Activated CD8-positive, alpha-beta memory T cell treated with anti-CD3 and anti-CD28 coated beads, Interleukin-2, amount 50 U/mL, for 48 hours (primary cell): ENCODE data around the gene PNKD.
"Not testable (repeated sequence)": the region's sequence is repeated elsewhere in the genome, so short reads cannot be mapped to it uniquely, and the experiment has no call there.

Experiments used
- DNase-seq: peaks from one replicate; pipeline ENCODE4 v3.0.0-alpha.2; 2020

Gene PNKD

DNA sequence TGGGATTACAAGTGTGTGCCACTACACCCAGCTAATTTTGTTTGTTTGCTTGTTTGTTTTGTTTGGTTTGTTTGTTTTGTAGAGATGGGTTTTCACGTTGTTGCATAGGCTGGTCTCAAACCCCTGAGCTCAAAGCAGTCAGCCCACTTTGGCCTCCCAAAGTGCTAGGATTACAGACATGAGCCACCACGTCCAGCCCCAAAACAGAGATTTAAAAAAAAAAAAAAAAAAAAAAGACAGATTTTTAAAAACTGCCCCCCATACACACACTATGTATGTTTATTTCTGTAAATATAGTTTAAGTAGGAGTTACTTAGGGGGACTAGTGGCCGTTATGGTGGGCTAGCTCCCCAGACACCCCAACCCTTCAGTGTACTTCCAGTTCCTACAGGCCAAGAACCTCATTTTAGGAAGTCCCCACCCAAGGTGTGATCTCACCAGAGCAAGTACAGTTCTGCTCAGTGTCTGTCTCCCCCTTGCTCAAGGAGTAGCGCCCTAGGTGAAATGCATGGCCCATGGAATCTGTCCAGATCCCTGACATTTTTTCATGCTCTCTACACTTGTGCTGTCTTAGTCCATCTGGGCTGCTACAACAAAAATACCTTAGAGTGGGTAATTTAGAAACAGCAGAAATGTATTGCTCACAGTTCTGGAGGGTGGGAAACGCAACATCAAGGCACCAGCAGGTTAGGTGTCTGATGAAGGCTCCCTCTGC lies 23.6 kb downstream of the PNKD start:
- DNase-seq, result no peak

- no peak for DNase-seq
These were observed 24.2 kb downstream of the PNKD start for GRCh38 chr2:218294430-218295022.

DNA sequence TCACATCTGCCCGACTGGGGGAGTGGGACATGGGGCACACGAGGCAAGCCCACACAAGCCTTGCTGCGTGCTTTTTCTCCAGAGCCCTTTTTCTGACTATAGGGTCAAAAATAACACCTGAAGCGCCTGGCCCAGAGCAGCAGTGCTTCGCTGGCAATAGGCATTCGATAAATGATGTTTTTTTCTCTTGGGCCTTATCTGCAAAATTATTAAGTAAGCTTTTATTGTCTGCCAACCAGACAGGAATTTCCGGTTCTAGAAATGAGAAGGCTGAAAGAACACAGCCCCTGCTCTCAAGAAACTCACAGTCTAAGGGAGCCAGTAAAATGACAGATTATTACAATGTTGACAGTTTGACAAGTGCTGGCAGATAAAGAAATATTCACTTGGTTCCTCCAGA lies 24.7 kb downstream of the PNKD start:
- DNase-seq, result no peak

- DNase-seq, result no peak
These were observed 25.9 kb downstream of the PNKD start for GRCh38 chr2:218296200-218296599.

- DNase-seq, result no peak
These were observed 26.5 kb downstream of the PNKD start for GRCh38 chr2:218296847-218297246.

DNA sequence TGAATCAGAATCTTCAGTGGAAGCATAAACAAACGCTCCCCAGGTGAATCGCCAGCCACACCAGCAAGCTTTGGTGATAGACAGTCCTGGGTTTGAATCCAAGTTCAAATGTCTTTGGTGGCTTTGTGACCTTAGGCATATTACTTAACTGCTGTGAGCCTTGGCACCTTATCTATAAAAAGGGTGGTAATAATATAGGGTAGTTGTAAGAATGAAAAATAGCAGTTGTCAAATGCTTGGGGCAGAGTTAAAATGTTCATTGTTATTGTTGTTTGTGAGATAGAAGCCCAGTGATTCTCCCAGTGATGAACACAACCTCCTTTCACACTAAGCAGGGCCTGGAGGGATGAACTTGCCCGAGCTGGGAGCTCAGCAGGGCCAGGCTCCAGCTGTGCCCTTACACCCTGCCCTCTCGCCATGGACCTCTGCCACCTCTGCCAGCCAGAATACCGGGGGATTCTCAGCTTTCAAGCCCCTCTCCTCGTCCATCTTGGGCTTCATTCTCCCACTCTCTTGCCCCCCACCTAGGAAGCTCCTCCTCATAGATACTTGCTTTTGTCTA lies 28.1 kb downstream of the PNKD start:
- DNase-seq, result no peak

- DNase-seq, result no peak
These were observed 29.8 kb downstream of the PNKD start for GRCh38 chr2:218300141-218300540.

DNA sequence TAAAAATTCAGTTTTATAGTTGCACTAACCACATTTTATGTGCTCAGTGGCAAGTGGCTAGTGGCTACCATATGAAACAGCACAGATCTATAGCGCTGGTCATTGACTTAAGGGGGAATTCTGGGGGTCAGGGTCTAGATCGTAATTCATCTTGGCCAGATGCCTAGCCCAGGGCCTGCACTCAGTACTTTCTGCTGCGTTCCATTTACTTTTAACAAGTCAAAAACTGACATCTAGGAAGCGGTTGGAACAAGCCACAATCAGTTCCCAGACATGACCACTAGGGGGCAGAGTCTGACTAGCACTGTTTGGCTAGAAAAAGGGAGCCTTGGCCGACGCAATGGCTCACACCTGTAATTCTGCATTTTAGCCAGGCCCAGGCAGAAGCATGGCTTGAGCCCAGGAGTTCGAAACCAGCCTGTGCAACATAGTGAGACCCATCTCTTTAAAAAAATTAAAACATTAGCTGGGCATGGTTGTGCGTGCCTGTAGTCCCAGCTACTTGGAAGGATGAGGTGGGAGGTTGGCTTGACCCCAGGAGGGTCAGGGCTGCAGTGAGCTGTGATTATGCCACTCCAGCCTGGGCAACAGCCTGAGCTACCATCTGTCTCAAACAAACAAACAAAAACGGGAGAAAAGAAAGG lies 31.0 kb downstream of the PNKD start:
- DNase-seq, result peak; percentile 92

DNA sequence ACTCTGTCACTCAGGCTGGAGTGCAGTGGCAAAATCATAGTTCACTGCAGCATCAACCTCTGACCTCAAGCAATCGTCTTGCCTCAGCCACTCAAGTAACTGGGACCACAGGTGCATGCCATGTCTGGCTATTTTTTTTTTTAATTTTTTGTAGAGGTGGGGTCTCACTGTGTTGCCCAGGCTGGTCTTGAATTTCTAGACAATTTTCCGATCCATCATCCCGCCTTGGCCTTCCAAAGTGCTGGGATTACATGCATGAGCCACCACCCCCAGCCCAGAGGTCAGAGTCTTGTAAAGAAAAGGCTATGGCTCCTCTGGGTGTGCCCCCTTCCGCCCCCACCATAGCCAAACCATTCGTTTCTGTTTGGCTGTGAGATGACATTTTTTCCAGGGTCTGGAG lies 35.1 kb downstream of the PNKD start:
- DNase-seq, result no peak

DNA sequence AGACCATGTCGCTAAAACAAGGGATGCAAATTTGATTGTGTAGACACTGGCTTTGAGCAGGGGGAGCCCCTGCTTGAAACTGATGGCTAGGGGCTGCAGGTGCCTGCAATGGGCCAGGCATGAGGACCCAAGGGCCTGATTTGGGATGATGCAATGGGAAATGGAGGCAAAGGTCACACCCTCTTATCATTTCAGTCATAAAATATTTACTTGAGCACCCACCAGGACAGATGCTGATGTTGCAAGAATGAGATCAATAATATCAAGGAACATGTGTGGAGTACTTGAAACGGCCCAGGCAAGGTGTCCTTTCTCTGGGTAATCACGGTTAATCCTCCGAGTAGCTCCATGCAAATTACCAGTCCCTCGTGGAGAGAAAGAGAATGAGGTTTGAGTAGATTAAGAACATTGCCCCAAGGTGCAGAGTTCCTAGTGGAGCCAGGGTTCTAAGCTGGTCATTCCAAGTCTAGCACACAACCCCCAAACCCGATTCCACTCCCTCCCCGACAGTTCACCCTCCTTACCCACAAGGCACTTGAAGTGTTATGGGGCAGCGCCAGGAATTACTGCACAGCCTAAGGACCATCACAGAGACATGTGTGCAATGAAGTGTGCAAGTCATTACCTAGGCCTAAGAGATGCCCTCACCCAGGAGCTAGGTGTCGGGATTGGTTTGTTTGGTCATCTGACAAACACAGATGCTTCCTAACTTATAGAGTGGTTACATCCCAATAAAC lies 36.0 kb downstream of the PNKD start:
- DNase-seq, result no peak

DNA sequence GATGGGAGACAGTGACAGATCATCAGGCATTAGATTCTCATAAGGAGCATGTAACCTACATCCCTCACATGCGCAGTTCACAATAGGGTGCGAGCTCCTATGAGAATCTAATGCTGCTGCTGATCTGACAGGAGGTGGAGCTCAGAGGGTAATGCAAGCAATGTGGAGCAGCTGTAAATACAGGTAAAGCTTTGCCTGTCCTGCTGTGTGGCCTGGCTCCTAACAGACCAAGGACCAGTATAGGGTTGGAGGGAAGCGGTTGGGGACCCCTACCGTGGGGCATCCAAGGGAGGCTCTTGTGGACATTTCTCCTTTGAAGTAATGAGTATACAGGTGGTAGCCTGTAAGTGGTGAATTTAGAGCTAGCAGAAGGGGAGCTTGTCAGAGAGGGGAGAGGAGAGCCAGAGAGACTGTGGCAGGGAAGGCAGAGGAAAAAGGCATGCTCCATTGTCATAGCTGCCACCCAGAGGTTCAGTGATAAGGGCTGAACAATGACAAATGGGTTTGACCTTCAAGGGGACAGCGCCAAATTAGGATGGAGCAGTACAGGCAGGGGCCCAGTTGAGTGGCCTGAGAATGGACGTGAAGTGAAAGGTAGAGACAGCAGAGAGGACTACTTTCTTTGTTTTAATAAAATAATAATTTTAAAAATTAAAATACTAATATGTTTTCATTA lies 37.2 kb downstream of the PNKD start:
- DNase-seq, result no peak

- DNase-seq, result no peak
These were observed 40.7 kb downstream of the PNKD start for GRCh38 chr2:218310853-218311540.

DNA sequence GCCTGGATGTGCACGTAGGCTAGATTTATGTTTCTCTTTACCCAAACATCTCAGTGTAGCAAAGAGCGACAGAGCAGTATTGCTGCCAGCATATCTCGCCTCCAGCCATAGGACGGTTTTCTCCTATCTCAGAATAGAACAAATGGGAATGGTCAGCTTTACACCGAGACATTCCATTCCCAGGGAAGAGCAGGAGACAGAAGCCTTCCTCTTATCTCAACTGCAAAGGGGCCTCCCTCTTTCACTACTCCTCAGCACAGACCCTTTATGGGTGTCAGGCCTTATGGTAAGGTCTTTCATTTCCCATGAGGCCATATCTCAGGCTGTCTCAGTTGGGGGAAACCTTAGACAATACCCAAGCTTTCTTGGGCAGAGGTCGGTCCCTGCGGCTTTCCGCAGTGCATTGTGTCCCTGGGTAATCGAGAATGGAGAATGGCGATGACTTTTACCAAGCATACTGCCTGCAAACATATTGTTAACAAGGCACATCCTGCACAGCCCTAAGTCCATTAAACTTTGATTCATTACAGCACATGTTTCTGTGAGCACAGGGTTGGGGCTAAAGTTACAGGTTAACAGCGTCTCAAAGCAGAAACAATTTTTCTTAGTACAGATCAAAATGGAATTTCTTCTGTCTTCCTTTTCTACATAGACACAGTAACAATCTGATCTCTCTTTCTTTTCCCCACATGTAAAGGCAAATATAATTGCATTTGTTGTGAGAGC lies 41.4 kb downstream of the PNKD start:
- DNase-seq, result not testable (repeated sequence)

- DNase-seq, result no peak
These were observed 42.0 kb downstream of the PNKD start for GRCh38 chr2:218312267-218312756.

DNA sequence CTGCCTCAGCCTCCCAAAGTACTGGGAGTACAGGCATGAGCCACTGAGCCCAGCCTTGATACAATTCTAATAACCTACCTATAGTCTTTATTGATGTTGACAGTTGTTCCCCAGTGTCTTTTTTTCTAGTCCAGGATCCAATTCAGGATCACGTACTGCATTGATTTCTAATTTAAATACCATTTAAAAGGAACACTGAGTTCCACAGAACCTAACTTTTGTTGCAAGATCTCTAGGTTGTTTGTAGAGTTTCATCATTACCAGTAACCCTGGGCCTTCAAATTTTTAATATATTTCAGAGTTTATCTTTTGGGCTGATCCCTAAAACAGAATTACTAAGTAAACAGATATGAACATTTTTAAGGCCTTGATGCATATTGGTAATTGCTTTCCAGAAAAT lies 43.0 kb downstream of the PNKD start:
- no peak for DNase-seq

- not testable (repeated sequence) for DNase-seq
These were observed 44.4 kb downstream of the PNKD start for GRCh38 chr2:218314764-218315163.

GRCh38 chr2:218315397-218315796 lies 45.1 kb downstream of the PNKD start:
- no peak for DNase-seq

GRCh38 chr2:218317303-218317630 lies 46.9 kb downstream of the PNKD start:
- no peak for DNase-seq

DNA sequence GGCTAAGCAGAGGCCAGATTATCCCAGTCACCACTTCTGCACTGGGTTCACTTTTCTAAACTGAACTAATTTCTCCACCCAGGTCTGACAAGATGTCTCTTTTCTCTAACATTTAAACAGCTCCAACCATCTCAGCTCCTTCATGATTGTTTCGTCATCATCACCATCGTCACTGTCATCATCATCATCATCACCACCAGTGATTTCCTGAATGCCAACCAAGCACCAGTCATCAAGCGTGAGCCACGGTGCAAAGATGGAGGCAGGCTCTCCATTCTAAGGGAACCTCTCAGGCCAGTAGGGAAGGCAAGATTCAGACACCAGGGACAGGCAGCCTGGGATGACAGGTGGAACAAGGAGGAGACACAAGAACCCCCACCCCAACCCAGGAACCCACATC lies 47.5 kb downstream of the PNKD start:
- no peak for DNase-seq

GRCh38 chr2:218318241-218318640 lies 47.9 kb downstream of the PNKD start:
- DNase-seq, result no peak

- DNase-seq, result no peak
These were observed 49.6 kb downstream of the PNKD start for GRCh38 chr2:218319813-218320365.
